HepG2 (cell line): ENCODE data around the gene NUP153. TPM values are rescaled to one million over a fixed set of nuclear protein-coding genes. Genes with fewer than 3 reads are reported as not detected.

Experiments used
- ADNP ChIP-seq: sonication (generic); formaldehyde crosslinking; IDR thresholded peaks from 2 replicates; pipeline ENCODE4 v1.4.0; 2020; ENCODE audit warnings: missing genetic modification reagents
- ARID4A ChIP-seq: sonication (generic); formaldehyde crosslinking; IDR thresholded peaks from 2 replicates; pipeline ENCODE4 v1.5.0; 2020; ENCODE audit warnings: mild to moderate bottlenecking, missing genetic modification reagents, borderline replicate concordance
- BCL6 ChIP-seq: IDR thresholded peaks from 2 replicates; pipeline ENCODE4 v1.6.1; 2016; ENCODE audit warnings: missing genetic modification reagents, missing compliant biosample characterization
- ELF3 ChIP-seq: IDR thresholded peaks from 2 replicates; pipeline ENCODE4 v1.6.1; 2016; ENCODE audit warnings: missing genetic modification reagents, missing compliant biosample characterization
- GABPA ChIP-seq, 2 experiments: IDR thresholded peaks; 2 replicates each; pipeline ENCODE4 v1.6.1; 2011 to 2016; ENCODE audit warnings: low read depth in 2 of 2, low read length in 1 of 2, missing biosample characterization in 1 of 2, missing genetic modification characterization in 1 of 2
- GTF2F1 ChIP-seq: fragments of 150-350 bp; IDR thresholded peaks from 2 replicates; pipeline ENCODE4 v1.6.1; 2014; ENCODE audit warnings: low read length
- HNF4A ChIP-seq: sonication (generic); formaldehyde crosslinking; IDR thresholded peaks from 2 replicates; pipeline ENCODE4 v1.4.0; 2020; ENCODE audit warnings: missing genetic modification reagents
- KMT2B ChIP-seq: IDR thresholded peaks from 2 replicates; pipeline ENCODE4 v1.6.1; 2016; ENCODE audit warnings: missing genetic modification reagents, missing compliant biosample characterization
- MED1 ChIP-seq: sonication (generic); formaldehyde crosslinking; IDR thresholded peaks from 2 replicates; pipeline ENCODE4 v1.4.0; 2020; ENCODE audit warnings: missing genetic modification reagents
- MLX ChIP-seq: IDR thresholded peaks from 2 replicates; pipeline ENCODE4 v1.6.1; 2016
- MYC ChIP-seq: sonication (generic); formaldehyde crosslinking; IDR thresholded peaks from 2 replicates; pipeline ENCODE4 v1.9.0; 2021; ENCODE audit warnings: missing genetic modification reagents, borderline replicate concordance
- PHF8 ChIP-seq: sonication (generic); formaldehyde crosslinking; IDR thresholded peaks from 2 replicates; pipeline ENCODE4 v1.5.0; 2020; ENCODE audit warnings: missing genetic modification reagents
- RCOR2 ChIP-seq: IDR thresholded peaks from 2 replicates; pipeline ENCODE4 v1.6.1; 2016; ENCODE audit warnings: missing biosample characterization, missing genetic modification reagents
- TBX2 ChIP-seq: sonication (generic); formaldehyde crosslinking; IDR thresholded peaks from 2 replicates; pipeline ENCODE4 v1.5.0; 2020; ENCODE audit warnings: missing genetic modification reagents, mild to moderate bottlenecking, borderline replicate concordance
- UBTF ChIP-seq: sonication (generic); formaldehyde crosslinking; IDR thresholded peaks from 2 replicates; pipeline ENCODE4 v1.4.0; 2020; ENCODE audit warnings: mild to moderate bottlenecking, missing genetic modification reagents
- XRCC5 ChIP-seq: fragments of 200-400 bp; formaldehyde crosslinking; optimal IDR thresholded peaks from 2 replicates; pipeline ENCODE3; 2017; ENCODE audit warnings: mild to moderate bottlenecking, low read length
- ZFP37 ChIP-seq: sonication (generic); formaldehyde crosslinking; IDR thresholded peaks from 2 replicates; pipeline ENCODE4 v1.4.0; 2020; ENCODE audit warnings: missing genetic modification reagents, borderline replicate concordance
- ZNF367 ChIP-seq: sonication (generic); formaldehyde crosslinking; IDR thresholded peaks from 2 replicates; pipeline ENCODE4 v1.4.0; 2020; ENCODE audit warnings: missing genetic modification reagents, borderline replicate concordance
- ZNF530 ChIP-seq: sonication (generic); formaldehyde crosslinking; IDR thresholded peaks from 2 replicates; pipeline ENCODE4 v1.5.0; 2020; ENCODE audit warnings: low read depth, mild to moderate bottlenecking, missing genetic modification reagents
- ZNF770 ChIP-seq: sonication (generic); formaldehyde crosslinking; IDR thresholded peaks from 2 replicates; pipeline ENCODE4 v1.5.0; 2020; ENCODE audit warnings: mild to moderate bottlenecking, missing genetic modification reagents
- ZNF788 ChIP-seq: sonication (generic); formaldehyde crosslinking; IDR thresholded peaks from 2 replicates; pipeline ENCODE4 v1.5.0; 2020; ENCODE audit warnings: mild to moderate bottlenecking, missing genetic modification reagents, borderline replicate concordance
- polyA plus RNA-seq, 8 experiments: library from polyadenylated mRNA; depleted of rRNA in 3 of 8; stranded (reverse) in 7 of 8; unstranded in 1 of 8; fragments of >200 nt; fragmentation: Illumina TruSeq in 4 of 8; extraction: Trizol in 4 of 8; gene quantifications; 2 replicates each; pipeline versions ENCODE4 v1.2.1 to v1.2.3, GENCODE V29; 2011 to 2016; ENCODE audit warnings: low read depth in 4 of 8, missing spikeins in 1 of 8, mixed read lengths in 1 of 8; ENCODE audit not compliant: insufficient read depth in 1 of 8
- total RNA-seq, 5 experiments: library from RNA; depleted of rRNA; stranded (reverse); fragments of >200 nt; fragmentation: Illumina TruSeq; extraction: Trizol; gene quantifications; 2 replicates each; pipeline ENCODE4 v1.2.3, GENCODE V29; 2016; ENCODE audit warnings: low read depth in 1 of 5

Gene NUP153
- total and polyA plus RNA-seq, 2 of the 13 experiments (the other 11 are each of a cell fraction or from before 2014, with no cell fraction given): 29.8 to 55.2 TPM

- 0 out of 2 replicates have a peak, but pooled peaks have one; percentile 10 for TF ChIP-seq ZNF770 (CRISPR knock-in tag)
- peak; percentile 37; the same call in 1 of the 2 replicates for TF ChIP-seq ARID4A (CRISPR knock-in tag)
- peak; percentile 73 for TF ChIP-seq UBTF
- peak; percentile 82 for TF ChIP-seq XRCC5
- TF ChIP-seq MYC (CRISPR knock-in tag): peak; percentile 59; the same call in 1 of the 2 replicates
- 0 out of 2 replicates have a peak, but pooled peaks have one; percentile 23 for TF ChIP-seq BCL6 (CRISPR knock-in tag)
- TF ChIP-seq ZNF788 (CRISPR knock-in tag): peak; percentile 60; the same call in 1 of the 2 replicates
- no peak for TF ChIP-seq ZNF367 (CRISPR knock-in tag)
- TF ChIP-seq ZNF530 (CRISPR knock-in tag): no peak
- no peak for TF ChIP-seq ADNP (CRISPR knock-in tag)
- peak; percentile 44 for TF ChIP-seq GABPA (IDR thresholded peaks at IDR 0.05; ENCODE audit: low read depth, low read length)
- peak; percentile 85 for TF ChIP-seq GABPA (CRISPR knock-in tag; IDR thresholded peaks at IDR 0.05; ENCODE audit: low read depth)
- 0 out of 2 replicates have a peak, but pooled peaks have one; percentile 14 for TF ChIP-seq RCOR2
- TF ChIP-seq GTF2F1: no peak
- TF ChIP-seq MLX (CRISPR knock-in tag): peak; percentile 25; the same call in 1 of the 2 replicates
- TF ChIP-seq TBX2 (CRISPR knock-in tag): 0 out of 2 replicates have a peak, but pooled peaks have one; percentile 20
- peak; percentile 59; the same call in 1 of the 2 replicates for TF ChIP-seq KMT2B
- TF ChIP-seq ZFP37 (CRISPR knock-in tag): 0 out of 2 replicates have a peak, but pooled peaks have one; percentile 27
- TF ChIP-seq MED1 (CRISPR knock-in tag): peak; percentile 52; the same call in 1 of the 2 replicates
- peak; percentile 69 for TF ChIP-seq HNF4A (CRISPR knock-in tag)
- TF ChIP-seq ELF3: peak; percentile 78
- TF ChIP-seq PHF8 (CRISPR knock-in tag): 0 out of 2 replicates have a peak, but pooled peaks have one; percentile 22
Observed at GRCh38 chr6:17725083-17725482, 18.4 kb upstream of the NUP153 start (continued).
